ENCODE results near the gene MRRF.
A peak's percentile ranks its signal among the peaks of the same experiment; 100 is the strongest.
"Not testable (repeated sequence)": the region's sequence is repeated elsewhere in the genome, so short reads cannot be mapped to it uniquely, and the experiment has no call there.

MRRF gene

GRCh38 chr9:122356627-122357026 is 91.9 kb downstream of the MRRF start:
- no peak for DNase-seq (ENCODE audit: low read depth)

DNA sequence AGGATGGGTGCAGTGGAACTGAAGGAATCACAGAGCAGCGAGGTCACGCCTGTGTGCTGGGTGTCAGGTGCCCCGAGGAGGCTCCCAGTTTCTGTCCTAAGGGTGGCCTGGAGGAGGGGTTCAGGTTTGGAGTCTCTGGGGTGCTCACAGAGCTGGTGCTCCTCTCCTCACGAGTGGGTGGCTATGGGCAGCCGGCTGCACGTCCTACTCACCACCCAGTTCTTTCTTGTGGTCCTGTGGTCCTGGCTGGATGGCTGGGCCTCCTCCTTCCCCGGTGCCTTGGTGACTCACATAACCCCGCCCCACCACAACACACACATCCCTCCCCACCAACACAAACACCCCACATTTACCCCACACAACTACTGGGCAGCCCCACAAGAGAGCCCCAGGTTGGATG is 96.2 kb downstream of the MRRF start:
- no peak for DNase-seq (ENCODE audit: low read depth)

DNA sequence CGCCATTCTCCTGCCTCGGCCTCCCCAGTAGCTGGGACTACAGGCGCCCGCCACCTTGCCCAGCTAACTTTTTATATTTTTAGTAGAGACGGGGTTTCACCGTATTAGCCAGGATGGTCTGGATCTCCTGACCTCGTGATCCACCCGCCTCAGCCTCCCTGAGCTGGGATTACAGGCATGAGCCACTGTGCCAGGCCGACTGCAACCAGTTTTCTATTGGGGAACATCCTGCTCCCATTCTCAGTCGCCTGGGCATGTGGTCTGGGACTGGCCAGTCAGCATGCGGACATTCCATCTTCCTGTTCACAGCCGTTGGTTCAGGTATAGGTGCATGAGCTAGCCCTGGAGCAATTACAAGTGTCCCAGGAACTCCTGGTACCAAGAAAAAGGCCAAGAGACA is 98.4 kb downstream of the MRRF start:
- not testable (repeated sequence) for DNase-seq (ENCODE audit: low read depth)

DNA sequence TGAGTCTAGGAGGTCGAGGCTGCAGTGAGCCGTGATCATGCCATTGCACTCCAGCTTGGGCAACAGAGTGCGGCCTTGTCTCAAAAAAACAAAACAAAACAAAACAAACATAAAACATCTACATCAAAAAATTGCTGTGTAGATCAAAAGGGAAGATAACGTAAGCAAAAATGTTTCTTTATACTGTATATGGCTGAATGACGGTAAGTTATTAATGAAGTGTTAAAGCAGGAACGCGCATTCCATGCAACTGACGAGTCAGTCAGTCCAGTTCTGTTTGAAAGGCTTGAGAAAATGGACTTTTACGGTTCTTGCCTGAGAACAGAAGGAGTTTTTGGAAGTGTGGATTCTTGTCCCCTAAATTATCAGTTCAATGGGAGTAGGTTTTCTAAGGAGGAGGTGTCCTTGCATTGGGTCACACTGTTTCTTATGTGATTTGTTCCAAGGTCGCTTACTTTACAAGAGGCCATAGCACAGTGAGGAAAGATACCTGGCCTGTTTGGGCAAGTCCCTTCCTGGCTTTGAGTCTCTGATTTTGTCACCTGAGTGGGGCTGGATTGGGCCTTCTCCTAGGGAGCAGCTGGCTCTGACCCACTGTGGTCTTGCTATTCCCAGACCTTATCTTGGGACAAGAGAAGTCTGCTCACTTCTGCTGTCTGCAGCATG is 99.6 kb downstream of the MRRF start:
- DNase-seq (ENCODE audit: low read depth) = no peak

GRCh38 chr9:122364783-122365150 is 100.1 kb downstream of the MRRF start:
- DNase-seq (ENCODE audit: low read depth) = peak; percentile 73

- no peak for DNase-seq (ENCODE audit: low read depth)
Measured at GRCh38 chr9:122366074-122366660, 101.5 kb downstream of the MRRF start.

- DNase-seq (ENCODE audit: low read depth) = no peak
Measured at GRCh38 chr9:122367065-122367464, 102.4 kb downstream of the MRRF start.

- no peak for DNase-seq (ENCODE audit: low read depth)
Measured at GRCh38 chr9:122367774-122368460, 103.2 kb downstream of the MRRF start.

DNA sequence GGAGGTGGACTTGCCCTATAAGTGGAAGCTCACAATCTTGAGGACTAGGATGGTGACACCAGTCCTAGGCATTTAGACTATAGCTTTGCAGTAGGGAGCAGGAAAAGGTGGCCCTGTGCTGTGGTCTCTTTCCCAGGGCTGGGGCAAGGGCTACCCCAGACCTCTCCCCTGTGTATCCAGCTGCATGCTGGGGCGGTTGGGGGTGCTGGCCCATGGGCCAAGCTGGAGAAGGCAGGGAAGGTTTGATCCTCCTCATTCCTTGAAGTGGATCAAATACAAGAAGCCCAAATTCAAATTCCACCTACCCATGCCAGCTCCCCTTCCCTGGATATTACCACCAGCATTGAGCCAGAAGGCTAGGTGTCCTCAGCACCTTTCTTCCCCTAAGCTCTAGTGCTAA is 104.0 kb downstream of the MRRF start:
- DNase-seq (ENCODE audit: low read depth) = no peak

DNA sequence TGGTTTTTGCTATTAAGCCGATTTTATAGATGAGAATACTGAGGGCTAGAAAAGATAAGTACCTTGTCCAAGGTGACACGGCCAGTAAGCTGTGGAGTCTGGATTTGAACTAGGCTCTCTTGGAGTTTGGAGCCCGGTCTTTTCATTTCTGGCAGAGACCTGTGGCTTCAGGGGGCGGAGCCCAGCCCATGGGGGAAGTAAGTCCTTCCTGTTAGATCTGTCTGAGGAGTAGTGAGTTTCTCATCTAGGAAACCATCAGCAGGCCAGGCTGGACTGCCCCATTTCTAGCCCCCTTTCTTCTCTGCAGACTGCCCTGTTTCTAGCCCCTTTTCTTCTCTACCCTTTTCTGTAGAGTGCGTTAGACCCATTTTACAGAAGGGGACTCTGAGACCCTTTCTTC is 105.6 kb downstream of the MRRF start:
- no peak for DNase-seq (ENCODE audit: low read depth)

- DNase-seq (ENCODE audit: low read depth) = no peak
Measured at GRCh38 chr9:122370869-122371755, 106.4 kb downstream of the MRRF start, which contains the start of gene PTGS1. Gene PTGS1, plus strand, starts transcription at chr9:122371024. Its CDS starts 61 bp downstream, at chr9:122371085.

GRCh38 chr9:122371846-122372245 is 107.2 kb downstream of the MRRF start:
- DNase-seq (ENCODE audit: low read depth) = no peak

DNA sequence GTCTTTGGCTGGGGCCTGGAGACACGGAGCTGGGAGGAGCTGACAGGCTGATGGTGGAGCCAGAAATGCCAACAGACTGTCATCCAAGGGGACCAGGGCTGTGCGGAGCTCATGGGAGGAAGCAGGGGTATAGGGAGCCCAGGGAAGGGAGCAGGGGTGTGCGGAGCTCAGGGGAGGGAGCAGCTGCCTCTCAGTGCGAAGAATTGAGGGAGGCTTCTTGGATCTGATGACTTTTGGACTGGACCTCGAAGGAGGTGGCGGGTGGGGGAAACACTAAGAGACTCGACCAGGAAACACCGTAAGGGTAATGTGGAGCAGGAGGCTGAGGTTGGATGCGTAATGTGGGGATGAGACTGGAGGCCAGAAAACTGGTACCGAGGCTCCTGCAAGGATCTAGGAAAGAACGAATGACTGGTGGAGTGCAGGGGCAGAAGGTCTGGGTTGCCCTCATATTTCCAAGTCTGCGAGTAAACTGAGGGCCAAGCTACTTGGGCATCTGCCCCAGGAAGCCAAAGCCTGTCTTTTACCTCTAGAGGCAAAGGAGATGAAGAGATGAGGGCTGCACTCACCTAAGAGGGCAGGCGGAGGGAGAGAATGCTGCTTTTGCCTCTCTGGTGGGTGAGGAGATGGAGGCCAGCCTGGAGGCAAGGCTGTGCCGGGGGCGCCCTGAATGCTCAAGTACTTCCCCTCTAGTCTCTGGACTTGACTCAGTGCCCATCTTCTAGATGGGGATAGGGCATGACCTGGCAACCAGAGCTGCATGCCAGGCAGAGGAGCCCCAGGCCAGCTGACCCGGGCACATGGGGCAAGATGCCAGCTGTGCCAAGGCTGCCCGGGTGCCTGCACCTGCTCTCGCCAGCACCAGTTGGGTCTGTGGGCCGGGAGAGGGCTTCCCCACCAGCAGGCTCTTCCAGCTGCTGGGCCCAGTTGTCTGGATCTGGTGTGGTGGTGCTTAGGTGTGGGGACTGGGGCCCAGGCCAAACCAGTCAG is 108.5 kb downstream of the MRRF start:
- DNase-seq (ENCODE audit: low read depth) = no peak

DNA sequence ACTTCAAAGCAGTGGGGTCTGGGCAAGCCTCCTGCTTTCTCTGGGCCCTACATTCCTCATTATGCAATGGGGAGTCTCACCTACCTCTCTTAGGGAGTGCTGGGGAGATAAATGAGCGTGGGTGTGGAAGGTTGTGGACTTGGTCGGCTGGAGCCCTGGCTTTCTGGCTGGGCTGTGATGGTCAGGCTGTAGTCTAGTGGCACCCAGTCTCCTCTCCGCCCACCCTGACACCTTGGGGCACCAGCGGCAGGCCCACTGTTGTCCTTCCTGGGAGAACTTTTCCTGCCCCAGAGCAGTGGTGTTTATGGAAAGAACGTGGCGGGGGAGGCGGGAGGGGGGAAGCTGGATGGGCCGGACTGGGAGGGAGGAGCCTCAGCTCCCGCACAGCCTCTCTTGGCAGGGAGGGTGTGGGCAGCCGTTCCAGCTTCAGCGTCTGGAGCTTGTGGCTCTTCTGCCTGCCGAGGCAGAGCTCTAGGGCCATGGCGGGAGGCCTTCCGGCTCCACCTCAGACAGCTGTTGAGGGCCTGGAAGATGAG is 110.3 kb downstream of the MRRF start:
- no peak for DNase-seq (ENCODE audit: low read depth)

DNA sequence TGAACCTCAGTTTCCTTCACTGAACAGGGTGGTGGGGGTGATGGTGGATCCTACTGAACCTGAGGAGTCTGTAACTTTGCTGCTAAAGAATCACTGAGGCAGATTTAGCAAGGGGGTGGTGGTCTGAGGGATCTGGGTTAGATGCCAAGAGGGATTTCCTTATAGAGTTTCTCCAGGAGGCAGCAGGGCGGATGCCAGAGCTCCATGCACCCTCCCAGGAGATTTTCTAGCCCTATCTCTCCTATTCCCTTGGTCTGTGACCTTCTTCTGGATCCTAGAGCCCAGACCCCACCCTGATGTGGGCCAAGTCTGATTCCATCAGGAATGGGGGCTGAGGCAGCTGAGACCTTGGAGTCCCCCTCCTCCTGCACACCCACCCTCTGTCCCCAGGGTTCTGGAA is 112.1 kb downstream of the MRRF start:
- no peak for DNase-seq (ENCODE audit: low read depth)

DNA sequence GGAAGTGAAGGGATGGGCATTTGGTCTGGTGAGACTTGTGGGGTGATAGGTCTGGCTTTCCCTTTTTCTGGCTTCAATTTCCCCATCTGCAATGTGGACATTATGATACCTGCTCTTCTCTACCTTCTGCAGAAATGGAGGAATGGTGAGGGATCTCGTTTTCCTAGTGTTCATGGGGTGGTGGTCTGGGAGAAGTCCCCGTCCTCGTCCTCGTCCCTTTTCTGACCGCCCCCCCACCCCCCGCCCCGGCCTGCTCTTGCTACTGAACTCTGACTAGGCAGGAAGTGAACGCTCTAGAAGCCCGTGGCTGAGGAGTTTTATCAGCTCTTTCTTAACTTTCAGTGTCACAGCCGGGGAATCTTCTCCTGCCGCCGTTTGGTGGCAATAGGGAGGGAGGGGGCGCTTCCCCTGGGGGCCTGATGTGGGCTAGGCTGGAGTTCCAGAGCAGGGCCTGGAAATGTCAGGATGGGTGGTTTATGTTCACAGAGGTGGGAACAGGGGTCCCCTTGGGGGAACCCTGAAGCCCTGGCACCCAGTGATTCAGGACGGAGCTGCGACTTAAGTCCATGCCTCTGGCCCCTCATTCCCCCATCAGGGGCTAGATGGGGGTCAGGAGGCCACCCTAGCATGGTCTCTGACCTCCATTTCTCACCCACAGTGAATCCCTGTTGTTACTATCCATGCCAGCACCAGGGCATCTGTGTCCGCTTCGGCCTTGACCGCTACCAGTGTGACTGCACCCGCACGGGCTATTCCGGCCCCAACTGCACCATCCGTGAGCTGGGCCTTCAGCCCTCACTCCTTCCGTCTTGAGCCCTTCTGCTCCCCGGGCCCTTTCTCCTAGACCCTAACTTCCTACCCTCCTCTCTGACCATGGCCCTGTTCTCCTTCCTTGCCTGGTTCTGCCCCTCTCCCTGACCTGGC is 112.8 kb downstream of the MRRF start:
- DNase-seq (ENCODE audit: low read depth) = no peak

DNA sequence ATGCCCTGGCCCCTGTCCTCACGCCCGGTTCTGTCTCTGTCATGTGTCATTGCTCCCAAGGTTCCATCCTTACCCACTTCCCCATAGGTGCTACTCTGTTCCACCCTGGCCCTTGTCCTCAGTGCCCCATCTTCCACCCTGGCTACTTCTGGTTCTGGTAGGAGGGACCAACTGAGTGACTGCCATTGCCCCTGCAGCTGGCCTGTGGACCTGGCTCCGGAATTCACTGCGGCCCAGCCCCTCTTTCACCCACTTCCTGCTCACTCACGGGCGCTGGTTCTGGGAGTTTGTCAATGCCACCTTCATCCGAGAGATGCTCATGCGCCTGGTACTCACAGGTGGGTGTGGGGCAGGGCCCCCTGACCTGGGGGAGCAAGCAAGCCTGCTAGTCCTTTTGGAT is 113.6 kb downstream of the MRRF start:
- no peak for DNase-seq (ENCODE audit: low read depth)

DNA sequence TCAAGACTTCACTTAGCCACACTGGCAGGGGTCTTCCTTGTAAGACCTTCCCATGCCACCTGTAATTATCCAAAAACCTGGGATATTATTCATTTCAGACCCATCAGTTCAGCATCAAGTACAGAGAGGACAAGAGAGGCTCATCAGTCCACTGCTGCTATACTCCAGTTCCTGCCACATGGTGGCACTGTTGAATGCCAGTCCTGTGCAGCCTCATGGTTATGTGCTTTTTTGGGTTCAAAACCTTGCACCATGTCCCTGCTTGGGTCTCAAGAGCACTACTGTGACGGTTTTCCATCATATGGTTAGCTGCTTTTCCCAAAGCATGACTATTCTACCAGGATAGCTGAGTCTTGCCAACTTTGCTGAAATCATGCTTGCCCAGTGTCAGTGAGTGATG is 114.7 kb downstream of the MRRF start:
- no peak for DNase-seq (ENCODE audit: low read depth)

GRCh38 chr9:122380293-122380692 is 115.6 kb downstream of the MRRF start:
- DNase-seq (ENCODE audit: low read depth) = no peak
